SK-N-SH treated with all-trans-retinoic acid at 6 μM for 48 hours (cell line): ENCODE measurements around the gene LARP4.

Experiments used
- ATAC-seq: fragments of 200-7000 bp; cut with Tn5 transposase; 3 replicates; pipeline ENCODE4 v1.9.1; 2020; ENCODE audit warnings: mild to moderate bottlenecking, moderate library complexity
- ARNTL ChIP-seq: fragments of 450-650 bp; formaldehyde crosslinking; IDR thresholded peaks from 2 replicates; pipeline ENCODE4 v1.5.0; 2020; ENCODE audit warnings: low read depth, mild to moderate bottlenecking, moderate library complexity, borderline replicate concordance
- BACH2 ChIP-seq: fragments of 250-450 bp; sonication (Bioruptor Pico); IDR thresholded peaks from 2 replicates; pipeline ENCODE4 v1.9.0; 2021; ENCODE audit warnings: mild to moderate bottlenecking, borderline replicate concordance
- CREB5 ChIP-seq: fragments of 250-450 bp; sonication (Bioruptor Pico); IDR thresholded peaks from 2 replicates; pipeline ENCODE4 v1.5.1; 2020; ENCODE audit warnings: low read depth, mild to moderate bottlenecking, moderate library complexity
- CSDC2 ChIP-seq: fragments of 250-450 bp; sonication (Bioruptor Pico); IDR thresholded peaks from 2 replicates; pipeline ENCODE4 v1.5.0; 2020; ENCODE audit warnings: mild to moderate bottlenecking, moderate library complexity
- CSRNP3 ChIP-seq: fragments of 250-450 bp; sonication (Bioruptor Pico); IDR thresholded peaks from 2 replicates; pipeline ENCODE4 v1.5.1; 2021; ENCODE audit warnings: mild to moderate bottlenecking, moderate library complexity
- ESRRG ChIP-seq: fragments of 250-450 bp; sonication (Bioruptor Pico); IDR thresholded peaks from 2 replicates; pipeline ENCODE4 v1.6.1; 2021; ENCODE audit warnings: mild to moderate bottlenecking
- ISL1 ChIP-seq: fragments of 250-450 bp; sonication (Bioruptor Pico); IDR thresholded peaks from 2 replicates; pipeline ENCODE4 v2.1.2; 2022; ENCODE audit warnings: mild to moderate bottlenecking, moderate library complexity
- OSR1 ChIP-seq: fragments of 250-450 bp; sonication (Bioruptor Pico); IDR thresholded peaks from 2 replicates; pipeline ENCODE4 v1.8.0; 2022; ENCODE audit warnings: moderate library complexity, mild to moderate bottlenecking, inconsistent platforms
- PPARA ChIP-seq: fragments of 250-450 bp; sonication (Bioruptor Pico); IDR thresholded peaks from 2 replicates; pipeline ENCODE4 v1.5.0; 2020; ENCODE audit warnings: mild to moderate bottlenecking, borderline replicate concordance
- RARB ChIP-seq: fragments of 250-450 bp; sonication (Bioruptor Pico); IDR thresholded peaks from 2 replicates; pipeline ENCODE4 v1.8.0; 2021; ENCODE audit warnings: mild to moderate bottlenecking, moderate library complexity
- SNAI2 ChIP-seq: fragments of 250-450 bp; sonication (Bioruptor Pico); IDR thresholded peaks from 2 replicates; pipeline ENCODE4 v1.5.0; 2020; ENCODE audit warnings: mild to moderate bottlenecking, moderate library complexity
- TCF4 ChIP-seq: fragments of 250-450 bp; sonication (Bioruptor Pico); IDR thresholded peaks from 2 replicates; pipeline ENCODE4 v1.8.0; 2021; ENCODE audit warnings: mild to moderate bottlenecking, moderate library complexity, borderline replicate concordance
- ZC3H10 ChIP-seq: fragments of 250-450 bp; sonication (Bioruptor Pico); IDR thresholded peaks from 2 replicates; pipeline ENCODE4 v1.5.1; 2021; ENCODE audit warnings: mild to moderate bottlenecking, moderate library complexity
- ZFP3 ChIP-seq: fragments of 250-450 bp; sonication (Bioruptor Pico); IDR thresholded peaks from 2 replicates; pipeline ENCODE4 v1.5.0; 2020; ENCODE audit warnings: mild to moderate bottlenecking, moderate library complexity
- ZFP30 ChIP-seq: fragments of 450-650 bp; formaldehyde crosslinking; IDR thresholded peaks from 2 replicates; pipeline ENCODE4 v1.5.0; 2022; ENCODE audit warnings: mild to moderate bottlenecking, moderate library complexity
- ZNF565 ChIP-seq: fragments of 450-650 bp; formaldehyde crosslinking; conservative IDR thresholded peaks from 2 replicates; pipeline ENCODE4 v1.5.0; 2020; ENCODE audit warnings: low read depth, mild to moderate bottlenecking, moderate library complexity
- ZNF70 ChIP-seq: fragments of 450-650 bp; formaldehyde crosslinking; IDR thresholded peaks from 2 replicates; pipeline ENCODE4 v1.5.0; 2020; ENCODE audit warnings: mild to moderate bottlenecking, moderate library complexity
- ZNF8 ChIP-seq: fragments of 450-650 bp; formaldehyde crosslinking; IDR thresholded peaks from 2 replicates; pipeline ENCODE4 v1.5.0; 2020; ENCODE audit warnings: mild to moderate bottlenecking, moderate library complexity
- TF ChIP-seq, protein P1 (sequence below): fragments of 250-450 bp; sonication (Bioruptor Pico); IDR thresholded peaks from 2 replicates; pipeline ENCODE4 v1.8.0; 2021; ENCODE audit warnings: low read depth, mild to moderate bottlenecking, moderate library complexity, borderline replicate concordance
- TF ChIP-seq, protein P2 (sequence below): fragments of 250-450 bp; sonication (Bioruptor Pico); IDR thresholded peaks from 2 replicates; pipeline ENCODE4 v1.8.0; 2020; ENCODE audit warnings: mild to moderate bottlenecking, moderate library complexity, borderline replicate concordance

LARP4 gene

GRCh38 chr12:50504798-50505674 lies 104.4 kb downstream of the LARP4 start, which contains the start of gene DIP2B:
DIP2B (plus strand) TSS chr12:50504985; CDS start chr12:50505141, 156 bp downstream.
- TF ChIP-seq ZFP3 (0 out of 2 replicates have a peak, but pooled peaks have one; percentile 12), SNAI2 (CRISPR knock-in tag) (no peak), PPARA (CRISPR knock-in tag) (no peak), ISL1 (CRISPR knock-in tag) (no peak)
- ATAC-seq = peak; percentile 90

DNA sequence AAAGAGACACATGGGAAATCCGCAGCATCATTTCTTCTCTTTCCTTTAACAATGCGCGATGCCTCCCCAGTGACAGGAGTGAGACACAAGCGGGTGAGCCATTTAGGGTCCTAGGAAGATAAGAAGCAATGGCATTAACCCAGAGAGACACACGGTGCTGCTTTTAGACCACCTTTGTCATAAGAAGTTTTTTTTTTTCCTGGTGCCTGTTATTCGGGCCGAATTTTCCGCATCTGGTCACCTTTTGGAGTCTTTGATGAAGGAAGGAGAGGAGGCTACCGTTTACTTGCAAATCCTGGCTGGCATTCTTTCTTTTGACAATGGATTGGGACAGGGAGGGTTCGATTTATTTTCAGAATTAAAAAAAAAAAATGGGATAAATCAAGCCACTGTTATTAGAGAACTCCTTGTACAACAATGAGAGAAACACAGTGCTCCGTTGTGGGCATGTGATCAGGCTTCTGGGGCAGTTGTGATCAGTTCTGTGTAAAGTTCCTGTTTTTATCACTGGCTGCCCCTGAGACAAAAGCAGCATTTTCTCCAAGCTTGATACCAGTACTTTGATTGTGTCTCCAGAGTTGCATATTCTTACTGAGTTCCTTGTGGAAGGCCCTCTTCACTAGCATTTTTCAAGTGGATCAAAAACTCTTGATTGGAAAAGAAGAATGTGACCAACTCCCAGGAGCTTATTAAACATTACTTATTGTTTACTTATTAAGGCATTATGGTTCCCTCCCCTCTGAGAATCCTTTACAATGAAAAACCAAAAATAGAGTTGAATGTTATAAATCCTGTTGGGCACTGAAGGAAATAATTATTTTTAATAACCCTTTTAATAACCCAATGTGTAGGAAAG lies 105.2 kb downstream of the LARP4 start:
- peak; percentile 32 for ATAC-seq
- no peak for TF ChIP-seq CSRNP3
- no peak for TF ChIP-seq ISL1 (CRISPR knock-in tag)
- no peak for TF ChIP-seq CSDC2 (CRISPR knock-in tag)
- no peak for TF ChIP-seq ZFP30 (CRISPR knock-in tag)
- TF ChIP-seq ZNF8 (CRISPR knock-in tag) = no peak
- no peak for TF ChIP-seq OSR1 (CRISPR knock-in tag)
- TF ChIP-seq ESRRG = no peak
- TF ChIP-seq SNAI2 (CRISPR knock-in tag) = no peak
- no peak for TF ChIP-seq ZNF70
- TF ChIP-seq, protein P1, sequence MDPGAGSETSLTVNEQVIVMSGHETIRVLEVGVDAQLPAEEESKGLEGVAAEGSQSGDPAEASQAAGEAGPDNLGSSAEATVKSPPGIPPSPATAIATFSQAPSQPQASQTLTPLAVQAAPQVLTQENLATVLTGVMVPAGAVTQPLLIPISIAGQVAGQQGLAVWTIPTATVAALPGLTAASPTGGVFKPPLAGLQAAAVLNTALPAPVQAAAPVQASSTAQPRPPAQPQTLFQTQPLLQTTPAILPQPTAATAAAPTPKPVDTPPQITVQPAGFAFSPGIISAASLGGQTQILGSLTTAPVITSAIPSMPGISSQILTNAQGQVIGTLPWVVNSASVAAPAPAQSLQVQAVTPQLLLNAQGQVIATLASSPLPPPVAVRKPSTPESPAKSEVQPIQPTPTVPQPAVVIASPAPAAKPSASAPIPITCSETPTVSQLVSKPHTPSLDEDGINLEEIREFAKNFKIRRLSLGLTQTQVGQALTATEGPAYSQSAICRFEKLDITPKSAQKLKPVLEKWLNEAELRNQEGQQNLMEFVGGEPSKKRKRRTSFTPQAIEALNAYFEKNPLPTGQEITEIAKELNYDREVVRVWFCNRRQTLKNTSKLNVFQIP (CRISPR knock-in tag) = no peak
- TF ChIP-seq TCF4 (CRISPR knock-in tag) = no peak
- TF ChIP-seq BACH2 = no peak
- no peak for TF ChIP-seq PPARA (CRISPR knock-in tag)

GRCh38 chr12:50506753-50507473 lies 106.2 kb downstream of the LARP4 start:
- no peak for ATAC-seq
- TF ChIP-seq ZNF565 (CRISPR knock-in tag) (no peak), ARNTL (no peak)

GRCh38 chr12:50507474-50507838 lies 106.8 kb downstream of the LARP4 start:
- ATAC-seq = no peak
- TF ChIP-seq CREB5 (CRISPR knock-in tag) (no peak), ESRRG (no peak), ZC3H10 (no peak), BACH2 (no peak), ZFP30 (CRISPR knock-in tag) (no peak), ISL1 (CRISPR knock-in tag) (no peak), ARNTL (no peak), RARB (CRISPR knock-in tag) (no peak), CSRNP3 (no peak), TCF4 (CRISPR knock-in tag) (no peak), ZFP3 (no peak), ZNF70 (no peak)
- TF ChIP-seq, protein P2, sequence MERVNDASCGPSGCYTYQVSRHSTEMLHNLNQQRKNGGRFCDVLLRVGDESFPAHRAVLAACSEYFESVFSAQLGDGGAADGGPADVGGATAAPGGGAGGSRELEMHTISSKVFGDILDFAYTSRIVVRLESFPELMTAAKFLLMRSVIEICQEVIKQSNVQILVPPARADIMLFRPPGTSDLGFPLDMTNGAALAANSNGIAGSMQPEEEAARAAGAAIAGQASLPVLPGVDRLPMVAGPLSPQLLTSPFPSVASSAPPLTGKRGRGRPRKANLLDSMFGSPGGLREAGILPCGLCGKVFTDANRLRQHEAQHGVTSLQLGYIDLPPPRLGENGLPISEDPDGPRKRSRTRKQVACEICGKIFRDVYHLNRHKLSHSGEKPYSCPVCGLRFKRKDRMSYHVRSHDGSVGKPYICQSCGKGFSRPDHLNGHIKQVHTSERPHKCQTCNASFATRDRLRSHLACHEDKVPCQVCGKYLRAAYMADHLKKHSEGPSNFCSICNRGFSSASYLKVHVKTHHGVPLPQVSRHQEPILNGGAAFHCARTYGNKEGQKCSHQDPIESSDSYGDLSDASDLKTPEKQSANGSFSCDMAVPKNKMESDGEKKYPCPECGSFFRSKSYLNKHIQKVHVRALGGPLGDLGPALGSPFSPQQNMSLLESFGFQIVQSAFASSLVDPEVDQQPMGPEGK (CRISPR knock-in tag) = no peak
